GM20000 (cell line): Measurements from ENCODE around the gene ATXN7L1.

Source experiments
- DNase-seq: peaks from one replicate; pipeline ENCODE4 v3.0.0; 2012; ENCODE audit warnings: low spot score
- CTCF ChIP-seq: IDR thresholded peaks from 2 replicates; pipeline ENCODE4 v1.5.1; 2012; ENCODE audit warnings: mild to moderate bottlenecking, control low read depth; ENCODE audit errors: extremely low read depth, missing control alignments

The ATXN7L1 gene

GRCh38 chr7:105731042-105731441 is 145.4 kb downstream of the ATXN7L1 start:
- no peak for DNase-seq
- no peak for TF ChIP-seq CTCF

- no peak for DNase-seq
- TF ChIP-seq CTCF = no peak
These were observed 148.4 kb downstream of the ATXN7L1 start for GRCh38 chr7:105728028-105728427.

DNA sequence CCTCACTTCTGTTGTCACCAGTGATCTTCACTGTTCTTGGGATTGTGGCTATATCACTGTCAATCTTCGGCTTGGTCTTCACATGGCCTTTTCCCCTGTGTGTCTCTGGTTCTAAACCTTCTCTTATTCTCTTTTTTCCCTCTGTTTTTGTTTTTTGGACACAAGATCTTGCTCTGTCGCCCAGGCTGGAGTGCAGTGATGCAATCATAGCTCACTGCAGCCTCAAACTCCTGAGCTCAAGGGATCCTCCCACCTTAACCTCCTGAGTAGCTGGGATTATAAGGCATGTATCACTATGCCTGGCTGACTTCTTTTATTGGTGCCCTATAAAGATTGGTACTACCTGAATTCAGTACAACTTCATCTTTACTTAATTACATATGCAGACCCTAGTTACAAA is 151.7 kb downstream of the ATXN7L1 start:
- DNase-seq = no peak

GRCh38 chr7:105723572-105723971 is 152.8 kb downstream of the ATXN7L1 start:
- TF ChIP-seq CTCF = no peak
- DNase-seq = no peak

More for the DNA sequence above, 151.7 kb downstream of the ATXN7L1 start:
- no peak for TF ChIP-seq CTCF

DNA sequence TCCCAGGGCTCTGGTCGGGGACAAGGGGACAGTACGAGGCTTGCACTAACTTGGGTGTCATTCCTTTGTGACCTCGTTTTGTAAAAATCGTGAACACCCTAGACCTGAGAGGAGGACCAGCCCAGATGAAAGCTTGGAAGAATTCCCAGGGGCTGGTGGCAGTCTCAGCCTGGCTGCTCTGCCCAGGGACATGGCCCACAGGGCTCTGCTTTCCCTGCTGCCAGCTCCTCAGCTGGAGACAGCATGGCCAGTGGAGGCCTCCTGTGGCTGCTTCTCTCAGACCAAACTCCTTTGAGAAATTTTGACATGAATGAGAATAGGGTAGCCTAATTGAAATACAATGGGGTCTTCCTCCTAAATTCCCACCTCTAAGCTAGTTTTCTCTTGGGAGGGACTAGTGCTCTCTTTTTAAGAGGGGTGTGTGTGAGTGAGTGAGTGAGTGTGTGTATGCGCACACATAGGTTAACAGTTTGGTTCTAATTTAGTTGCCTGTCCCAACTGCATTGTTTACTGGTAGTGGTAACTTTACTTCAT is 154.8 kb downstream of the ATXN7L1 start:
- TF ChIP-seq CTCF = no peak

GRCh38 chr7:105719919-105720318 is 156.5 kb downstream of the ATXN7L1 start:
- no peak for TF ChIP-seq CTCF
- no peak for DNase-seq

More for the DNA sequence above, 154.8 kb downstream of the ATXN7L1 start:
- no peak for DNase-seq

DNA sequence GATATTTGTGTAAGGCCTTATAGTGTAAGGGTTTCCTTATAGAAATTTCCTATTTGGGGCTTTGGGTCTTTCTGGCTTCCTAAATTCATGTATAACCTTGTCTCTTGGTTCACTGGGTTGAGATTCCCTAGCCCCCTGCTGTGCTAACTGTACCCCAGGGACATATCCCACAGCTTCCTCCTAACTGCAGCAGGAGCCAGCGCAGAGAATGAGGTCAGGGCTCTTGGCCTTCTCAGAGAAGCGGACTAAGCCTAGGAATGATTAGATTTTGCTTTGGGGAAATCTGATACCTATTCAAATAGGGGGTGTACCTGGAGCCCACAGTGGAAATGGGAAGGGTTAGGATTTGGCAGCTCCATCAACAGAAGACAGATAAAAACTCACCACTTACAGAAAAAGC is 157.0 kb downstream of the ATXN7L1 start:
- TF ChIP-seq CTCF = no peak
- DNase-seq = no peak
